ENCODE data around the gene STRIP2.

STRIP2 gene

DNA sequence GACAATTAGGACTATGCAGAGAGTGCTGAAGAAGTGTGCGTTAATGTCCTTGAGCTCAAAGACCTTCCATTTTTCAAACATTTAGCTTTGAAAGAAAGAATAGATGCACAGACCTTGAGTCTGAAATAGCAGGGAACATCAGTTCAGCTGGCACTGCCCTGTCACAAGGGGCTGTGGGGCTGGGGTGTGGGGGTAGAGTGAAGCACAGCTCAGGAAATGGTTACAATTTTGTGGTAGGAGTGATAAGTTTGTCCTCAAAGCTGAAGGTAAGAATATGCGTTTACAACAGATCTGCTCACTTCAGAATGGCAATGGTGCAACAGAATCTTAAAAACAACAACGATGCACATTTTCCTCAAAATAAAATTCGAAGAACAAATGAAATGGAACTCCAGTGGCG lies 101.7 kb downstream of the STRIP2 start:
- H3K27me3 ChIP-seq (ENCODE audit: insufficient read depth, low read depth), result no peaks in the 10 kb centered on the region

GRCh38 chr7:129536323-129536722 lies 102.1 kb downstream of the STRIP2 start:
- no peak overlapping the region for H3K4me3 ChIP-seq (IDR thresholded peaks at IDR 0.05; ENCODE audit: insufficient read depth, low read depth, low read length)
- H3K9ac ChIP-seq, result no peak overlapping the region
- H4K20me1 ChIP-seq (ENCODE audit: insufficient read depth), result no peaks in the 10 kb centered on the region
- no peaks in the 10 kb centered on the region for H3K27me3 ChIP-seq (ENCODE audit: insufficient read depth, low read depth)
- H3K27ac ChIP-seq, result no peak overlapping the region
- H3K79me2 ChIP-seq (ENCODE audit: insufficient read depth, low read depth), result no peaks in the 10 kb centered on the region
- TF ChIP-seq, protein P1, sequence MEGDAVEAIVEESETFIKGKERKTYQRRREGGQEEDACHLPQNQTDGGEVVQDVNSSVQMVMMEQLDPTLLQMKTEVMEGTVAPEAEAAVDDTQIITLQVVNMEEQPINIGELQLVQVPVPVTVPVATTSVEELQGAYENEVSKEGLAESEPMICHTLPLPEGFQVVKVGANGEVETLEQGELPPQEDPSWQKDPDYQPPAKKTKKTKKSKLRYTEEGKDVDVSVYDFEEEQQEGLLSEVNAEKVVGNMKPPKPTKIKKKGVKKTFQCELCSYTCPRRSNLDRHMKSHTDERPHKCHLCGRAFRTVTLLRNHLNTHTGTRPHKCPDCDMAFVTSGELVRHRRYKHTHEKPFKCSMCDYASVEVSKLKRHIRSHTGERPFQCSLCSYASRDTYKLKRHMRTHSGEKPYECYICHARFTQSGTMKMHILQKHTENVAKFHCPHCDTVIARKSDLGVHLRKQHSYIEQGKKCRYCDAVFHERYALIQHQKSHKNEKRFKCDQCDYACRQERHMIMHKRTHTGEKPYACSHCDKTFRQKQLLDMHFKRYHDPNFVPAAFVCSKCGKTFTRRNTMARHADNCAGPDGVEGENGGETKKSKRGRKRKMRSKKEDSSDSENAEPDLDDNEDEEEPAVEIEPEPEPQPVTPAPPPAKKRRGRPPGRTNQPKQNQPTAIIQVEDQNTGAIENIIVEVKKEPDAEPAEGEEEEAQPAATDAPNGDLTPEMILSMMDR (conservative IDR thresholded peaks at IDR 0.05; ENCODE audit: low read depth, low read length), result no peak
- no peaks in the 10 kb centered on the region for H3K36me3 ChIP-seq (ENCODE audit: insufficient read depth)
- H3K4me1 ChIP-seq (ENCODE audit: low read depth, poor library complexity, severe bottlenecking), result no peaks in the 10 kb centered on the region
- no peak overlapping the region for H3K4me2 ChIP-seq
- no peak overlapping the region for H2AFZ ChIP-seq (ENCODE audit: low read depth)

More for the DNA sequence above, 101.7 kb downstream of the STRIP2 start:
- Histone ChIP-seq H3K79me2 (ENCODE audit: insufficient read depth, low read depth) (no peaks in the 10 kb centered on the region), H3K27ac (no peak overlapping the region), H3K4me3 (IDR thresholded peaks at IDR 0.05; ENCODE audit: insufficient read depth, low read depth, low read length) (no peak overlapping the region), H3K9ac (no peak overlapping the region), H3K36me3 (ENCODE audit: insufficient read depth) (no peaks in the 10 kb centered on the region), H3K4me2 (no peak overlapping the region), H2AFZ (ENCODE audit: low read depth) (no peak overlapping the region), H3K4me1 (ENCODE audit: low read depth, poor library complexity, severe bottlenecking) (no peaks in the 10 kb centered on the region), H4K20me1 (ENCODE audit: insufficient read depth) (no peaks in the 10 kb centered on the region)
- TF ChIP-seq, protein P1 (conservative IDR thresholded peaks at IDR 0.05; ENCODE audit: low read depth, low read length), result no peak
